Keratinocyte (primary cell): ENCODE data around the gene SOX8.

ENCODE experiments used
- CTCF ChIP-seq, 3 experiments: IDR thresholded peaks in 1 of 3; conservative IDR thresholded peaks in 1 of 3; optimal IDR thresholded peaks in 1 of 3; 2 replicates in 2 of 3; 3 replicates in 1 of 3; pipeline versions ENCODE3 to v1.5.1; 2011; ENCODE audit warnings: low read length in 3 of 3, mild to moderate bottlenecking in 3 of 3, moderate library complexity in 2 of 3, control low read depth in 1 of 3, inconsistent platforms in 1 of 3; ENCODE audit not compliant: insufficient read depth in 2 of 3; ENCODE audit errors: extremely low read depth in 1 of 3
- EZH2 ChIP-seq: IDR thresholded peaks from one replicate; pipeline ENCODE4 v1.6.1; 2012; ENCODE audit warnings: inconsistent platforms, mild to moderate bottlenecking, low read length, moderate library complexity

DNA sequence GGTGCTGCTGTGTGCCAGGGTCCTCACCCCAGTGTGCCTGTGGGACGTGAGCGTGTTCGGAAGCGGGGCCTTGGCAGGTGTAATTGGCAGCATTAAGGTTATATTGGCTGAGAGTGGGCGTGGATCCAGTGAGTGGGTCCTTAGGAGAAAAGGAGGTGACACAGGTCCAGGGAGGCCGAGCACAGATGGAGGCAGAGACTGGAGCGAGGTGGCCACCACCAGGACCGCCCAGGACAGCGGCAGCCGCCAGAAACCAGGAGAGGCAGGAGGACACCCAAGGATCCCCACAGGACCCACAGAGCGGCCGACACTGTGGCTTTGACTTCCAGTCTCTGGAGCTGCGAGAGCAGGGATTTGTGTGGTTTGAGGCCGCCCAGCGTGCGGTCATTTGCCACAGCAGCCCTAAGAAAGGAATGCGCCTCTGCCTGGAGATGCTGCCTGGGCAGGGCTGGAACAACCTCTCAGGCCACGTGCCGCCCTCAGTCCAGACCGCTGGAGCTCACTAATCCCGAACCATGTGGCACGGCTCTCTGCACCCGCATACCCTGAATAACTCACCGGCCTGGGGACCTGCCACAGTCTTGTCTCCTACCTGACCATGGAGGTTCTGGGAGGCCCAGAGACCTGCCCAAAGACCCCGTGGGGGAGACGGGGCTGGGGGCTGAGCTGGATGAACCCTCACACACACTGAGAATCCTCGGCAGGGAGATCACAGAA lies 45.4 kb downstream of the SOX8 start:
- no peak for TF ChIP-seq CTCF (optimal IDR thresholded peaks at IDR 0.05 in 1 of 3, IDR thresholded peaks at IDR 0.05 in 1 of 3, conservative IDR thresholded peaks at IDR 0.05 in 1 of 3; ENCODE audit: extremely low read depth in 1 of 3, insufficient read depth in 2 of 3, low read length in 3 of 3)
- TF ChIP-seq EZH2: no peak
